HEK293 (cell line): ENCODE results near the gene PARS2.

Experiments used
- ZBTB1 ChIP-seq: fragments of 450-650 bp; formaldehyde crosslinking; IDR thresholded peaks from 2 replicates; pipeline ENCODE4 v1.5.1; 2016; ENCODE audit warnings: missing biosample characterization, missing genetic modification characterization
- ZNF133 ChIP-seq: fragments of 450-650 bp; formaldehyde crosslinking; IDR thresholded peaks from 2 replicates; pipeline ENCODE4 v1.5.1; 2016; ENCODE audit warnings: missing biosample characterization, missing genetic modification characterization
- ZNF266 ChIP-seq: fragments of 450-650 bp; formaldehyde crosslinking; IDR thresholded peaks from 2 replicates; pipeline ENCODE4 v1.5.1; 2016; ENCODE audit warnings: missing biosample characterization, missing genetic modification characterization, low read depth
- ZNF274 ChIP-seq, 2 experiments: fragments of 200-500 bp in 1 of 2; fragments of 450-650 bp in 1 of 2; sonication (Bioruptor generic) in 1 of 2; formaldehyde crosslinking in 1 of 2; IDR thresholded peaks; 2 replicates each; pipeline versions ENCODE4 v1.5.1 to v1.6.1; 2014 to 2016; ENCODE audit warnings: borderline replicate concordance in 1 of 2, inconsistent platforms in 1 of 2, low read length in 1 of 2, missing biosample characterization in 1 of 2, missing genetic modification characterization in 1 of 2
- ZNF404 ChIP-seq: fragments of 450-650 bp; formaldehyde crosslinking; IDR thresholded peaks from 2 replicates; pipeline ENCODE4 v1.5.1; 2017; ENCODE audit warnings: missing biosample characterization, missing genetic modification characterization
- TF ChIP-seq, protein P1 (sequence below): fragments of 450-650 bp; formaldehyde crosslinking; IDR thresholded peaks from 2 replicates; pipeline ENCODE4 v1.5.1; 2016; ENCODE audit warnings: missing biosample characterization, missing genetic modification characterization
- TF ChIP-seq, protein P2 (sequence below): sonication (generic); formaldehyde crosslinking; IDR thresholded peaks from 2 replicates; pipeline ENCODE4 v1.8.1; 2022; ENCODE audit warnings: mild to moderate bottlenecking, moderate library complexity, missing genetic modification reagents
- TF ChIP-seq, protein P3 (sequence below): fragments of 450-650 bp; formaldehyde crosslinking; IDR thresholded peaks from 2 replicates; pipeline ENCODE4 v1.5.1; 2016; ENCODE audit warnings: missing biosample characterization, missing genetic modification characterization

DNA sequence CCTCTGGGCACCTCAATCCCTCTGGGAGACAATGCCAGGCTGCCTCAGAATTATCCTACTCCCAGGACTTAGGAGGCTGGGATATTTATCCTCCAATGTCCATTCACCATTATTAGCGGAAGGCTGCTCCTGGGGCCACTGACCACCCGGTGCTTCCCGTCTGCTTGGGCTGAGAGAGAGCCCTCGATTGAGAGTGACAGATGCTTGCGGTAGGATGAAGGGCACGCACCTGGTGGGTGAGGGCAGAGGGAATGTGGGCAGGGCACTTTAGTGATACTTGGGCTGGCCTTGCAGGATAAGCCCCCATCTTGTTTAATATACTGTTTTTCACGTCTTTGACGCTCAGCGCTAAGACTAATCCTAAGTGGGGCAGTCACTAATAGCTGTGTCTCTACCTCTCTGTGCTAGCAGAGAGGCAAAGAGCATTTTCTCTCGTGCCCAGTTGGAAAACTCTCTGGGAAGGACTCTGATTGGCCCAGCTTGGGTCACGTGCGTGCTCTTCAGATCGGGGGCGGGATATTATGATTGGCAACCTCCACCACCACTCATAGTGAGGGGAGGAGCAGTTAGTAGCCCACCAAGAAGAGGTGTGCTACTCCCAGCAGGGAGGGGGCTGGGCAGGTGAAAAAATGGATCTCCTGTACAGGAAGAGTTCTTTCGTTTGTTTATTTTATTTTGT is 10.6 kb upstream of the PARS2 start:
- TF ChIP-seq, protein P1, sequence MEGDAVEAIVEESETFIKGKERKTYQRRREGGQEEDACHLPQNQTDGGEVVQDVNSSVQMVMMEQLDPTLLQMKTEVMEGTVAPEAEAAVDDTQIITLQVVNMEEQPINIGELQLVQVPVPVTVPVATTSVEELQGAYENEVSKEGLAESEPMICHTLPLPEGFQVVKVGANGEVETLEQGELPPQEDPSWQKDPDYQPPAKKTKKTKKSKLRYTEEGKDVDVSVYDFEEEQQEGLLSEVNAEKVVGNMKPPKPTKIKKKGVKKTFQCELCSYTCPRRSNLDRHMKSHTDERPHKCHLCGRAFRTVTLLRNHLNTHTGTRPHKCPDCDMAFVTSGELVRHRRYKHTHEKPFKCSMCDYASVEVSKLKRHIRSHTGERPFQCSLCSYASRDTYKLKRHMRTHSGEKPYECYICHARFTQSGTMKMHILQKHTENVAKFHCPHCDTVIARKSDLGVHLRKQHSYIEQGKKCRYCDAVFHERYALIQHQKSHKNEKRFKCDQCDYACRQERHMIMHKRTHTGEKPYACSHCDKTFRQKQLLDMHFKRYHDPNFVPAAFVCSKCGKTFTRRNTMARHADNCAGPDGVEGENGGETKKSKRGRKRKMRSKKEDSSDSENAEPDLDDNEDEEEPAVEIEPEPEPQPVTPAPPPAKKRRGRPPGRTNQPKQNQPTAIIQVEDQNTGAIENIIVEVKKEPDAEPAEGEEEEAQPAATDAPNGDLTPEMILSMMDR, result no peak
- TF ChIP-seq ZBTB1 (tag by site-specific recombination) (no peak), ZNF133 (tag by site-specific recombination) (no peak), ZNF404 (tag by site-specific recombination) (no peak), ZNF266 (tag by site-specific recombination) (no peak), ZNF274 (IDR thresholded peaks at IDR 0.05; ENCODE audit: low read length) (no peak), ZNF274 (tag by site-specific recombination; IDR thresholded peaks at IDR 0.05; ENCODE audit: borderline replicate concordance) (no peak)
- TF ChIP-seq, protein P2, sequence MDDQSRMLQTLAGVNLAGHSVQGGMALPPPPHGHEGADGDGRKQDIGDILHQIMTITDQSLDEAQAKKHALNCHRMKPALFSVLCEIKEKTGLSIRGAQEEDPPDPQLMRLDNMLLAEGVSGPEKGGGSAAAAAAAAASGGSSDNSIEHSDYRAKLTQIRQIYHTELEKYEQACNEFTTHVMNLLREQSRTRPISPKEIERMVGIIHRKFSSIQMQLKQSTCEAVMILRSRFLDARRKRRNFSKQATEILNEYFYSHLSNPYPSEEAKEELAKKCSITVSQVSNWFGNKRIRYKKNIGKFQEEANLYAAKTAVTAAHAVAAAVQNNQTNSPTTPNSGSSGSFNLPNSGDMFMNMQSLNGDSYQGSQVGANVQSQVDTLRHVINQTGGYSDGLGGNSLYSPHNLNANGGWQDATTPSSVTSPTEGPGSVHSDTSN (CRISPR knock-in tag), result no peak
- TF ChIP-seq, protein P3, sequence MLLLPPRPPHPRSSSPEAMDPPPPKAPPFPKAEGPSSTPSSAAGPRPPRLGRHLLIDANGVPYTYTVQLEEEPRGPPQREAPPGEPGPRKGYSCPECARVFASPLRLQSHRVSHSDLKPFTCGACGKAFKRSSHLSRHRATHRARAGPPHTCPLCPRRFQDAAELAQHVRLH (tag by site-specific recombination), result no peak
